HepG2 (cell line): ENCODE data around the gene ARHGAP19. TPM values are rescaled to one million over a fixed set of nuclear protein-coding genes. Genes with fewer than 3 reads are reported as not detected.

Experiments
- ATAC-seq: fragments of 200-7000 bp; cut with Tn5 transposase; 3 replicates; pipeline ENCODE4 v1.9.1; 2020; ENCODE audit warnings: mild to moderate bottlenecking, moderate library complexity
- BruUV-seq: library from RNA; stranded (reverse); fragments of 400-500 nt; replicated peaks from 2 replicates; lab custom pipeline; 2021; lab: Mats Ljungman, UMichigan
- CTCF ChIA-PET: fragments of 300-600 bp; formaldehyde crosslinking; extraction: SDS; loops from one replicate; lab custom pipeline; 2021; ENCODE audit warnings: low total read pairs, inconsistent platforms, low intra/inter-chr PET ratio; lab: Yijun Ruan, JAX
- POLR2A ChIA-PET: fragments of 350-600 bp; sonication (Branson Sonifier 250); formaldehyde crosslinking; loops from one replicate; lab custom pipeline; 2020; ENCODE audit warnings: antibody characterized with exemption, inconsistent platforms; lab: Yijun Ruan, JAX
- DNase-seq: peaks from one replicate; pipeline ENCODE4 v3.0.0-alpha.2; 2015; ENCODE audit warnings: low spot score
- FAIRE-seq: peaks from 3 replicates; lab custom pipeline; 2011; peaks lifted over from hg19 to GRCh38; lab: Jason Lieb, UNC
- H2AFZ ChIP-seq: one replicate; pipeline ENCODE4 v1.6.1; 2011; ENCODE audit warnings: low read length, inconsistent platforms
- H3K27ac ChIP-seq: fragments of 300-600 bp; 3 replicates; pipeline ENCODE4 v1.8.0; 2011; ENCODE audit warnings: mixed run types, mild to moderate bottlenecking, mixed read lengths, low read length, inconsistent platforms; ENCODE audit not compliant: insufficient read depth; ENCODE audit errors: extremely low read length
- H3K27me3 ChIP-seq, 2 experiments: fragments of 200-600 bp in 1 of 2; 2 replicates in 1 of 2; 3 replicates in 1 of 2; pipeline versions ENCODE4 v1.6.0 to v1.8.0; 2011; ENCODE audit warnings: low read length in 2 of 2, mild to moderate bottlenecking in 2 of 2, moderate library complexity in 2 of 2, inconsistent platforms in 1 of 2; ENCODE audit not compliant: insufficient read depth in 2 of 2, control insufficient read depth in 1 of 2
- H3K36me3 ChIP-seq, 2 experiments: fragments of 200-600 bp in 1 of 2; replicated peaks in 1 of 2; 2 replicates in 1 of 2; 3 replicates in 1 of 2; pipeline versions ENCODE4 v1.5.1 to v1.8.0; 2011; ENCODE audit warnings: low read length in 2 of 2, inconsistent platforms in 1 of 2; ENCODE audit not compliant: insufficient read depth in 2 of 2, control insufficient read depth in 1 of 2
- H3K4me1 ChIP-seq: 2 replicates; pipeline ENCODE4 v1.5.1; 2012; ENCODE audit warnings: low read length, inconsistent platforms; ENCODE audit not compliant: insufficient read depth
- H3K4me2 ChIP-seq: 2 replicates; pipeline ENCODE4 v1.6.0; 2011; ENCODE audit warnings: low read depth, low read length, inconsistent platforms
- H3K4me3 ChIP-seq, 3 experiments: fragments of 200-600 bp in 1 of 3; sonication (generic), shearing (Covaris generic) in 1 of 3; replicated peaks in 1 of 3; 2 replicates each; pipeline ENCODE4 v1.5.1; 2011 to 2016; ENCODE audit warnings: low read length in 3 of 3, inconsistent platforms in 2 of 3, low read depth in 2 of 3, mild to moderate bottlenecking in 2 of 3, control low read depth in 1 of 3, mixed read lengths in 1 of 3; ENCODE audit not compliant: insufficient read depth in 1 of 3
- H3K79me2 ChIP-seq: one replicate; pipeline ENCODE4 v1.6.1; 2011; ENCODE audit warnings: low read length, inconsistent platforms; ENCODE audit not compliant: insufficient read depth
- H3K9ac ChIP-seq: 2 replicates; pipeline ENCODE4 v1.6.0; 2011; ENCODE audit warnings: mild to moderate bottlenecking, low read depth, low read length, inconsistent platforms; ENCODE audit not compliant: insufficient read depth
- H3K9me3 ChIP-seq: 2 replicates; pipeline ENCODE4 v1.5.1; 2012; ENCODE audit warnings: mild to moderate bottlenecking, low read length
- H4K20me1 ChIP-seq: 2 replicates; pipeline ENCODE4 v1.6.0; 2011; ENCODE audit warnings: inconsistent platforms, mild to moderate bottlenecking, low read length, moderate library complexity; ENCODE audit not compliant: insufficient read depth
- AKNA ChIP-seq: sonication (generic); formaldehyde crosslinking; IDR thresholded peaks from 2 replicates; pipeline ENCODE4 v1.4.0; 2020; ENCODE audit warnings: missing genetic modification reagents, borderline replicate concordance
- CREB1 ChIP-seq, 2 experiments: fragments of 450-650 bp in 1 of 2; IDR thresholded peaks; 2 replicates each; pipeline ENCODE4 v1.6.1; 2016 to 2017; ENCODE audit warnings: control low read depth in 1 of 2, mild to moderate bottlenecking in 1 of 2, missing compliant biosample characterization in 1 of 2, missing genetic modification characterization in 1 of 2
- GABPB1 ChIP-seq: IDR thresholded peaks from 2 replicates; pipeline ENCODE4 v1.6.1; 2016; ENCODE audit warnings: mild to moderate bottlenecking, missing genetic modification reagents, moderate library complexity, missing compliant biosample characterization
- GATAD2A ChIP-seq: IDR thresholded peaks from 2 replicates; pipeline ENCODE4 v1.6.1; 2016
- SAFB2 ChIP-seq: sonication (generic); formaldehyde crosslinking; IDR thresholded peaks from 2 replicates; pipeline ENCODE4 v1.5.1; 2020; ENCODE audit warnings: missing genetic modification reagents, low read depth, mild to moderate bottlenecking, borderline replicate concordance
- THYN1 ChIP-seq: sonication (generic); formaldehyde crosslinking; IDR thresholded peaks from 2 replicates; pipeline ENCODE4 v1.8.1; 2023; ENCODE audit warnings: low read depth, mild to moderate bottlenecking, moderate library complexity, missing genetic modification reagents, borderline replicate concordance
- TRAFD1 ChIP-seq: sonication (generic); formaldehyde crosslinking; IDR thresholded peaks from 2 replicates; pipeline ENCODE4 v1.5.1; 2020; ENCODE audit warnings: missing genetic modification reagents, mild to moderate bottlenecking, borderline replicate concordance
- ZFP36L1 ChIP-seq: sonication (generic); formaldehyde crosslinking; IDR thresholded peaks from 2 replicates; pipeline ENCODE4 v1.8.0; 2022; ENCODE audit warnings: mild to moderate bottlenecking, missing genetic modification reagents, moderate library complexity
- ZNF225 ChIP-seq: sonication (generic); formaldehyde crosslinking; IDR thresholded peaks from 2 replicates; pipeline ENCODE4 v1.4.0; 2020; ENCODE audit warnings: mild to moderate bottlenecking, missing genetic modification reagents
- ZNF460 ChIP-seq: sonication (generic); formaldehyde crosslinking; IDR thresholded peaks from 2 replicates; pipeline ENCODE4 v1.5.1; 2020; ENCODE audit warnings: missing genetic modification reagents, mild to moderate bottlenecking, borderline replicate concordance
- ZNF576 ChIP-seq: sonication (generic); formaldehyde crosslinking; IDR thresholded peaks from 2 replicates; pipeline ENCODE4 v1.4.0; 2020; ENCODE audit warnings: mild to moderate bottlenecking, missing genetic modification reagents
- ZNF768 ChIP-seq: sonication (generic); formaldehyde crosslinking; IDR thresholded peaks from 2 replicates; pipeline ENCODE4 v1.4.0; 2020; ENCODE audit warnings: missing genetic modification reagents
- WGBS: methylation state at CpG from one replicate; pipeline ENCODE4 v1.1.6; 2017; ENCODE audit warnings: low lambda C conversion rate; 5-methylcytosine and 5-hydroxymethylcytosine counted together
- in situ Hi-C: cut with HindIII; loops from 2 replicates; pipeline ENCODE4 v1.10.0; 2017; ENCODE audit warnings: low pct_unique_long_range_greater_than_20kb; ENCODE audit not compliant: extremely low pct_ligation_motif_present
- intact Hi-C: fragments of 100-400 bp; cut with micrococcal nuclease; formaldehyde crosslinking; loops from one replicate; pipeline ENCODE4 v1.10.0; 2022; ENCODE audit not compliant: unreplicated experiment
- polyA plus RNA-seq, 8 experiments: library from polyadenylated mRNA; depleted of rRNA in 3 of 8; stranded (reverse) in 7 of 8; unstranded in 1 of 8; fragments of >200 nt; fragmentation: Illumina TruSeq in 4 of 8; extraction: Trizol in 4 of 8; gene quantifications; 2 replicates each; pipeline versions ENCODE4 v1.2.1 to v1.2.3, GENCODE V29; 2011 to 2016; ENCODE audit warnings: low read depth in 4 of 8, missing spikeins in 1 of 8, mixed read lengths in 1 of 8; ENCODE audit not compliant: insufficient read depth in 1 of 8
- total RNA-seq, 5 experiments: library from RNA; depleted of rRNA; stranded (reverse); fragments of >200 nt; fragmentation: Illumina TruSeq; extraction: Trizol; gene quantifications; 2 replicates each; pipeline ENCODE4 v1.2.3, GENCODE V29; 2016; ENCODE audit warnings: low read depth in 1 of 5
- TF ChIP-seq, protein P1 (sequence below): IDR thresholded peaks from 2 replicates; pipeline ENCODE4 v1.6.1; 2016; ENCODE audit warnings: missing compliant biosample characterization, missing genetic modification reagents, borderline replicate concordance

The ARHGAP19 gene
- total and polyA plus RNA-seq, 2 of the 13 experiments (the other 11 are each of a cell fraction or from before 2014, with no cell fraction given) = 7.6 to 10.0 TPM

DNA sequence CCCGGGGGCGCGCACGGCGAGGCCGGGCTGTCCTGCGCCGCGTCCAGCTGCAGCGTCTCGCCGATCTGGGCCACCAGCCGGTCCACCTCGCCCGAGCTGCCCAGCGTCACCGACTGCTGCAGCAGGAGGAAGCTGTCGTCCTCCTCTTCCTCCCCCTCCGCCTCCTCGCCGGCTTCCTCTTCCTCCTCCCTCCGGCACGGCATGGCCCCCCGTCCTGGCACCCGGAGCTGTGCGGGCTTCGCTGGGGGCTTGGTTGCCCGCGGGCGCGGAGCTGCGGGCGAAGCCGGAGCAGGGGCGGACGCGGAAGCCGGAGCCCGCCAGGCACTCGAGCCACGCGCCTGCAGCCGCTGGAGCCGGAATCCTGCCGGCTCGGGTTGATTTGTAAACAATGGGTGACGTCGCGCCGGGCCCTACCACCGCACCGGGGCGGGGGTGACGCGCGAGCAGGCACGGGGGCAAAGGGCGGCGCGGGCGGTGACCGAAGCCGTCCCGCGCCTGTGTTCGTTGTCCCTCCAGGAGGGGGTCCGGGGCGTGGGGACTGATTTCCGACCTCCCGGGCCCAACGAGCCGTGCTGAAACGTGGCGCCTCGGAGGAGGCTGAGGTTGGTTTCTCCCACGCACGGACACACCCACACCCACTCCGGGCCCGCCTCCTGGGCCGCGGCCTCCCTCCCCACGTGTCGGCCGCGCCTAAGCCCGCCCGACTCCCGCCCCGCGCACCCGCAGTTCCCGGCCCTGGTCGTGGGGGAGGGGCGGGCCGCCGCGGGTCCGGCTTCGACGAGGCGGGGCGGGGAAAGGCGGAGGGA lies 42.1 kb upstream of the ARHGAP19 start, which contains the start of gene FRAT2:
Gene FRAT2, minus strand, starts transcription at position 360 of the 806 bp plus-strand sequence. Its CDS starts 157 bp downstream, at position 203.
- intact Hi-C loops = no loop called here
- H3K79me2 ChIP-seq = peaks cover 38% of the 10 kb centered on the region
- no peaks in the 10 kb centered on the region for H3K9me3 ChIP-seq
- H3K4me2 ChIP-seq = peak within 1 kb of the TSS; percentile 81
- BruUV-seq = no TSS peak
- no peak for FAIRE-seq
- peak within 1 kb of the TSS; percentile 85 for H3K27ac ChIP-seq
- no peaks in the 10 kb centered on the region for H3K36me3 ChIP-seq
- H4K20me1 ChIP-seq = no peaks in the 10 kb centered on the region
- peak; percentile 74 for DNase-seq
- 0% methylated on average over 8 of the region's 103 CpGs for WGBS
- H3K27me3 ChIP-seq = no peaks in the 10 kb centered on the region
- ChIA-PET CTCF (no interaction called here), POLR2A (interaction anchor here (0.6 to 7.4 kb wide), 4 partner anchors 9 to 55 kb away, joined by 3 to 98 read pairs (median 12); partner anchors contain the start of genes ARHGAP19 and FRAT1)
- ATAC-seq = peak; percentile 76
- no peak within 1 kb of the TSS for H2AFZ ChIP-seq
- in situ Hi-C loops = loop anchor here (5.0 kb wide), 1 partner anchor 42 kb away; the partner anchor contains the start of gene ARHGAP19
- peaks cover 52% of the 10 kb centered on the region for H3K4me1 ChIP-seq
- peak within 1 kb of the TSS; percentile 98 for H3K9ac ChIP-seq
- H3K4me3 ChIP-seq = peak within 1 kb of the TSS; percentile 65 to 87 (median 82)
- TF ChIP-seq, protein P1, sequence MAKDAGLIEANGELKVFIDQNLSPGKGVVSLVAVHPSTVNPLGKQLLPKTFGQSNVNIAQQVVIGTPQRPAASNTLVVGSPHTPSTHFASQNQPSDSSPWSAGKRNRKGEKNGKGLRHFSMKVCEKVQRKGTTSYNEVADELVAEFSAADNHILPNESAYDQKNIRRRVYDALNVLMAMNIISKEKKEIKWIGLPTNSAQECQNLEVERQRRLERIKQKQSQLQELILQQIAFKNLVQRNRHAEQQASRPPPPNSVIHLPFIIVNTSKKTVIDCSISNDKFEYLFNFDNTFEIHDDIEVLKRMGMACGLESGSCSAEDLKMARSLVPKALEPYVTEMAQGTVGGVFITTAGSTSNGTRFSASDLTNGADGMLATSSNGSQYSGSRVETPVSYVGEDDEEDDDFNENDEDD (CRISPR knock-in tag) = peak; percentile 95
- no peak for TF ChIP-seq TRAFD1
- TF ChIP-seq ZNF225 = peak; percentile 70
- peak; percentile 92 for TF ChIP-seq CREB1 (IDR thresholded peaks at IDR 0.05)
- peak; percentile 58; the same call in 1 of the 2 replicates for TF ChIP-seq CREB1 (CRISPR knock-in tag; IDR thresholded peaks at IDR 0.05)
- TF ChIP-seq GATAD2A = no peak
- TF ChIP-seq ZFP36L1 = peak; percentile 24; the same call in 1 of the 2 replicates
- TF ChIP-seq ZNF576 = no peak
- TF ChIP-seq AKNA (CRISPR knock-in tag) = no peak
- no peak for TF ChIP-seq SAFB2 (CRISPR knock-in tag)
- no peak for TF ChIP-seq THYN1 (CRISPR knock-in tag)
- TF ChIP-seq GABPB1 (CRISPR knock-in tag) = peak; percentile 82
- TF ChIP-seq ZNF768 (CRISPR knock-in tag) = peak; percentile 57; the same call in 1 of the 2 replicates
- TF ChIP-seq ZNF460 (CRISPR knock-in tag) = no peak
